ENCODE measurements around the gene MT1B.

DNA sequence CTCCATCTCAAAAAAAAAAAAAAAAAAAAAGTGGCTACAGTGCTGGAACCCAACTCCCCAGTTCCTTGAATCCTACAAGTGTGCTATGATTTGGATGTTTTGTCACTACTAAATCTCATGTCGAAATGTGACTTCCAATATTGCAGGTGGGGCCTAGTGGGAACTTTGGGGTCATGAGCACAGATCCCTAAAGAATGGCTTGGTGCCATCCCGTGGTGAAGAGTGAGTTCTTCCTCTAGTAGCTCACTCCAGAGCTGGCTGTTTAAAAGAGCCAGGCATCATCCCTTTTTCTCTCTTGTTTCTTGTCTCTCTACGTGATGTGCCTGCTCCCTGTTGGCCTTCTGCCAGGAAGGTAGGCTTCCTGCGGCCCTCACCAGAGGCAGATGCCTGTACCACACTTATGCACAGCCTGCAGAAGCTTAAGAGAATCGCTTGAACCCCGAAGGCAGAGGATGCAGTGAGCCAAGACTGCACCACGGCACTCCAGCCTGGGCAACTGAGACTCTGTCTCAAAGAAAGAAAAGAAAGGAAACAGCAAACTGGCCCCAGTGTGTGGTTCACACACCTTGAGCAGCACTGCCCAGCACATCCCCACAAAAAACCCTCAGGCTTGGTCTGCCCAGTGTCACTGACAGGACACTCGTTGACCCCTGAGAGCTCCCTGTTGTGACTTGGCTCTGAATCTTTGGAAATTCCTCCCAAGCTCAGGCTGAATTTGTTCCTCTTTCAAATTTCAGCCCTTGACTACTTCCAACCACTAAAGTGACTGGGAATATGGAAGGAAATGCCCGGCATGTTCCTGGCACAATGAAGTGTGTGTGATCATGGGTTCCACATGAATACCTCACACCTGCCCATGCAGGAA lies 23.0 kb upstream of the MT1B start:
- TF ChIP-seq, protein P1, sequence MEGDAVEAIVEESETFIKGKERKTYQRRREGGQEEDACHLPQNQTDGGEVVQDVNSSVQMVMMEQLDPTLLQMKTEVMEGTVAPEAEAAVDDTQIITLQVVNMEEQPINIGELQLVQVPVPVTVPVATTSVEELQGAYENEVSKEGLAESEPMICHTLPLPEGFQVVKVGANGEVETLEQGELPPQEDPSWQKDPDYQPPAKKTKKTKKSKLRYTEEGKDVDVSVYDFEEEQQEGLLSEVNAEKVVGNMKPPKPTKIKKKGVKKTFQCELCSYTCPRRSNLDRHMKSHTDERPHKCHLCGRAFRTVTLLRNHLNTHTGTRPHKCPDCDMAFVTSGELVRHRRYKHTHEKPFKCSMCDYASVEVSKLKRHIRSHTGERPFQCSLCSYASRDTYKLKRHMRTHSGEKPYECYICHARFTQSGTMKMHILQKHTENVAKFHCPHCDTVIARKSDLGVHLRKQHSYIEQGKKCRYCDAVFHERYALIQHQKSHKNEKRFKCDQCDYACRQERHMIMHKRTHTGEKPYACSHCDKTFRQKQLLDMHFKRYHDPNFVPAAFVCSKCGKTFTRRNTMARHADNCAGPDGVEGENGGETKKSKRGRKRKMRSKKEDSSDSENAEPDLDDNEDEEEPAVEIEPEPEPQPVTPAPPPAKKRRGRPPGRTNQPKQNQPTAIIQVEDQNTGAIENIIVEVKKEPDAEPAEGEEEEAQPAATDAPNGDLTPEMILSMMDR (IDR thresholded peaks at IDR 0.05; ENCODE audit: poor library complexity, severe bottlenecking), result no peak
- no peak for TF ChIP-seq EP300 (conservative IDR thresholded peaks at IDR 0.05; ENCODE audit: poor library complexity, severe bottlenecking)
